Mesothelial cell of epicardium (in vitro differentiated cells): ENCODE measurements around the gene GPD2. TPM values are rescaled to one million over a fixed set of nuclear protein-coding genes. Genes with fewer than 3 reads are reported as not detected.

Experiments used
- DNase-seq, 2 experiments: peaks; one replicate each; pipeline ENCODE4 v3.0.0; 2021; ENCODE audit warnings: low spot score in 2 of 2; ENCODE audit not compliant: unreplicated experiment in 2 of 2
- H3K27ac Mint-ChIP-seq: 2 replicates; pipeline ENCODE4 v1.8.0; 2021; ENCODE audit warnings: mixed read lengths
- H3K27me3 Mint-ChIP-seq: 2 replicates; pipeline ENCODE4 v1.8.0; 2021; ENCODE audit warnings: low read depth, mixed read lengths
- H3K36me3 Mint-ChIP-seq: 2 replicates; pipeline ENCODE4 v1.8.0; 2021; ENCODE audit warnings: mixed read lengths
- H3K4me1 Mint-ChIP-seq: 2 replicates; pipeline ENCODE4 v1.8.0; 2021; ENCODE audit warnings: mixed read lengths
- H3K4me3 Mint-ChIP-seq: 2 replicates; pipeline ENCODE4 v1.8.0; 2021; ENCODE audit warnings: mild to moderate bottlenecking, moderate library complexity, mixed read lengths
- H3K9me3 Mint-ChIP-seq: 2 replicates; pipeline ENCODE4 v1.8.0; 2021; ENCODE audit warnings: mixed read lengths
- CTCF ChIP-seq: fragments of 200-600 bp; sonication (generic); IDR thresholded peaks from one replicate; pipeline ENCODE4 v1.5.0; 2021; ENCODE audit warnings: antibody characterized with exemption; ENCODE audit not compliant: unreplicated experiment
- total RNA-seq: library from RNA; stranded (reverse); gene quantifications from 3 replicates; pipeline ENCODE4 v1.2.1, GENCODE V29; 2021

Gene GPD2
- total RNA-seq, 1 donor from 2014 or later = 21.7 TPM

DNA sequence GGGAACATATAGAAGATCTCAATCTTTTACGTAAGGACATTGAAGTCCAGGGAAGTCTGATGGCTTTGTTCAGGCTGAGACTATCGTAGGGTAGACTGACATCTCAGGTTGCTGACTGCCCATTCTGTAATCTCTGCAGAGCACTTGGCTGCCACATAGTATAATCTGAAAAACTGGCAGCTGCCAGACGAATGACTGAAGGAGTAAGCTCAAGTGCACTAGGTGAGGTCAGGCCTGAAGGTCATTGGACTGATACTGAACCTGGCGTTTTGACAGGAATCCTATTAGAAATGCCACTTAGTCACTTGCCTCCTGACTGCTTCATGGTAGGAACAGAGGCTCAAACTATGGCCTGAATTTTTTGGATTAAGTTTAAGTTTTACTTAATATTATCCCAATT lies 23.5 kb downstream of the GPD2 start:
- H3K36me3 Mint-ChIP-seq = no peaks in the 10 kb centered on the region
- no peaks in the 10 kb centered on the region for H3K27me3 Mint-ChIP-seq
- DNase-seq = no peak
- no peak overlapping the region for H3K27ac Mint-ChIP-seq
- TF ChIP-seq CTCF = no peak
- no peak overlapping the region for H3K4me3 Mint-ChIP-seq
- H3K4me1 Mint-ChIP-seq = peaks cover 10% of the 10 kb centered on the region
- no peaks in the 10 kb centered on the region for H3K9me3 Mint-ChIP-seq

- Mint-ChIP-seq H3K4me3 (no peak overlapping the region), H3K36me3 (no peaks in the 10 kb centered on the region), H3K4me1 (peaks cover 26% of the 10 kb centered on the region), H3K27ac (no peak overlapping the region), H3K27me3 (no peaks in the 10 kb centered on the region), H3K9me3 (no peaks in the 10 kb centered on the region)
- no peak for DNase-seq
- no peak for TF ChIP-seq CTCF
These were observed 27.9 kb downstream of the GPD2 start for GRCh38 chr2:156464106-156464505.

DNA sequence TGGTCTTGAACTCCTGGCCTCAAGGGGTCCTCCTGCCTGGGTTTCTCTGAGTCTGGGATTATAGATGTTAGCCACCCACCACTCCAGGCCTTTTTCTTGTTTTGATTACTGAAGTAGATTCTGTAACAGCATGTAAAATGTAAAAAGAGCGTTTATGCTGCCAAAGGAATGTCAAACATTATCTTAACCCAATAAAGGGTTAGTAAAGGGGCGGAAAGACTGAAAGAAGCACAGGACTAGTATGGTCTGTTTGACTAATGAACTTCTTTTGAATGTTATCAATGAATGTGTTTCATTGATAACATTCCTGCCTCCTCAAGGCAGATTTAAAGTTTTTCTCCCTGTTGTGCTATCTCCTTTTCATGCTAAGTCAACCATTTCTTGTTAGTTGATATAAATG lies 29.4 kb downstream of the GPD2 start:
- H3K4me3 Mint-ChIP-seq = no peak overlapping the region
- TF ChIP-seq CTCF = no peak
- no peak for DNase-seq
- peaks cover 26% of the 10 kb centered on the region for H3K4me1 Mint-ChIP-seq
- peak overlapping the region; percentile 83 for H3K27ac Mint-ChIP-seq
- H3K9me3 Mint-ChIP-seq = peaks cover 3% of the 10 kb centered on the region
- no peaks in the 10 kb centered on the region for H3K36me3 Mint-ChIP-seq
- no peaks in the 10 kb centered on the region for H3K27me3 Mint-ChIP-seq

- DNase-seq = no peak
- Mint-ChIP-seq H3K36me3 (no peaks in the 10 kb centered on the region), H3K9me3 (peaks cover 3% of the 10 kb centered on the region), H3K4me1 (peaks cover 32% of the 10 kb centered on the region), H3K27ac (peak overlapping the region; percentile 70), H3K27me3 (no peaks in the 10 kb centered on the region), H3K4me3 (no peak overlapping the region)
- no peak for TF ChIP-seq CTCF
These were observed 30.7 kb downstream of the GPD2 start for GRCh38 chr2:156466739-156467405.

- H3K36me3 Mint-ChIP-seq = no peaks in the 10 kb centered on the region
- no peaks in the 10 kb centered on the region for H3K27me3 Mint-ChIP-seq
These were observed 34.9 kb downstream of the GPD2 start for GRCh38 chr2:156470975-156471583.

More at GRCh38 chr2:156470975-156471583, 34.9 kb downstream of the GPD2 start:
- H3K4me3 Mint-ChIP-seq = no peak overlapping the region
- H3K27ac Mint-ChIP-seq = no peak overlapping the region
- no peak for DNase-seq
- peaks cover 3% of the 10 kb centered on the region for H3K9me3 Mint-ChIP-seq
- no peak for TF ChIP-seq CTCF
- peaks cover 24% of the 10 kb centered on the region for H3K4me1 Mint-ChIP-seq
